ENCODE data around the gene CMC2. TPM values are rescaled to one million over a fixed set of nuclear protein-coding genes. Genes with fewer than 3 reads are reported as not detected.

Gene CMC2
- total RNA-seq, 1 experiment from 2014 or later, result 64.2 TPM

- H3K18ac ChIP-seq (ENCODE audit: insufficient read length, low read depth, low read length), result no peak overlapping the region
- no peak overlapping the region for H3K23ac ChIP-seq (ENCODE audit: insufficient read length, low read depth, low read length)
- H3K4ac ChIP-seq (ENCODE audit: low read depth, low read length), result no peak overlapping the region
- H3K9me3 ChIP-seq (ENCODE audit: control insufficient read depth, low read depth, low read length), result no peaks in the 10 kb centered on the region
- no peak overlapping the region for H3K9ac ChIP-seq (ENCODE audit: extremely low read depth, insufficient read length, low read length)
- H4K91ac ChIP-seq (ENCODE audit: insufficient read length, low read depth, low read length), result no peak overlapping the region
- DNase-seq, result no peak
- H2AK5ac ChIP-seq (ENCODE audit: insufficient read length, low read length), result no peak overlapping the region
- Mint-ChIP-seq H3K27ac (peak overlapping the region in 2 of 3 experiments; percentile 48 to 70; a peak in 2 of 7 replicates), H3K4me1 (peaks cover 3% of the 10 kb centered on the region in 2 experiments), H3K36me3 (ENCODE audit: insufficient read depth in 1 of 3, low read depth in 3 of 3) (peaks cover 0 to 6% (median 2%) of the 10 kb centered on the region in 3 experiments; a peak in 3 of 7 replicates), H3K9me3 (no peaks in the 10 kb centered on the region), H3K27me3 (ENCODE audit: low read depth) (no peaks in the 10 kb centered on the region), H3K4me3 (no peak overlapping the region)
- no peak overlapping the region for H2AFZ ChIP-seq (ENCODE audit: low read length)
- no peak overlapping the region for H3K14ac ChIP-seq (ENCODE audit: insufficient read depth, low read length)
- no peak overlapping the region for H4K8ac ChIP-seq (replicated peaks; ENCODE audit: insufficient read length, low read depth, low read length)
- H2BK5ac ChIP-seq (ENCODE audit: insufficient read length, low read length), result no peak overlapping the region
- H3K27me3 ChIP-seq (ENCODE audit: insufficient read depth, low read length), result no peaks in the 10 kb centered on the region
- H3K56ac ChIP-seq (ENCODE audit: insufficient read length, low read depth, low read length), result no peak overlapping the region
- no peak overlapping the region for H3K4me2 ChIP-seq (ENCODE audit: insufficient read depth, insufficient read length, low read length)
- H4K20me1 ChIP-seq (ENCODE audit: control insufficient read depth, insufficient read depth, insufficient read length), result no peaks in the 10 kb centered on the region
- no peak overlapping the region for H3K27ac ChIP-seq (ENCODE audit: insufficient read length, low read depth, low read length)
- H2BK120ac ChIP-seq (ENCODE audit: low read depth, low read length, poor library complexity, severe bottlenecking), result no peak overlapping the region
- no peak overlapping the region for H2BK12ac ChIP-seq (ENCODE audit: insufficient read length, low read depth, low read length)
- no peak overlapping the region for H2BK15ac ChIP-seq (ENCODE audit: low read depth, low read length)
- no peak overlapping the region for H2BK20ac ChIP-seq (ENCODE audit: low read depth, low read length, poor library complexity, severe bottlenecking)
- no peaks in the 10 kb centered on the region for H3K79me1 ChIP-seq (ENCODE audit: insufficient read depth, low read depth, low read length, poor library complexity, severe bottlenecking)
- no peaks in the 10 kb centered on the region for H3K23me2 ChIP-seq (ENCODE audit: insufficient read length, low read depth, low read length, poor library complexity, severe bottlenecking)
- H3T11ph ChIP-seq (ENCODE audit: low read length), result no peak overlapping the region
- no peak for TF ChIP-seq CTCF (conservative IDR thresholded peaks at IDR 0.05)
- H4K5ac ChIP-seq (ENCODE audit: insufficient read length, low read depth, low read length), result no peak overlapping the region
- no peaks in the 10 kb centered on the region for H3K79me2 ChIP-seq (ENCODE audit: insufficient read depth, low read length)
- no peaks in the 10 kb centered on the region for H3K4me1 ChIP-seq (ENCODE audit: insufficient read depth, low read length)
- no CpG with 5 or more reads among the region's 2 CpGs for WGBS (ENCODE audit: extremely low coverage, insufficient read length, low lambda C conversion rate)
These were observed 34.9 kb downstream of the CMC2 start for GRCh38 chr16:80971819-80972218.
